RWPE1 (cell line): Measurements from ENCODE around the gene BCL7C.

Experiments used
- CTCF ChIA-PET: fragments of 350-600 bp; sonication (Branson Sonifier 250); formaldehyde crosslinking; extraction: SDS; loops from one replicate; lab custom pipeline; 2021; lab: Yijun Ruan, JAX
- POLR2A ChIA-PET: fragments of 400-600 bp; formaldehyde crosslinking; extraction: SDS; loops from one replicate; lab custom pipeline; 2020; ENCODE audit warnings: antibody characterized with exemption; ENCODE audit not compliant: low non-redundant PET; lab: Yijun Ruan, JAX
- DNase-seq: peaks from one replicate; pipeline ENCODE4 v3.0.0; 2012; ENCODE audit warnings: low spot score
- H3K27ac ChIP-seq: fragments of 450-650 bp; 2 replicates; pipeline ENCODE4 v1.5.1; 2017
- TF ChIP-seq, protein P1 (sequence below): fragments of 450-650 bp; conservative IDR thresholded peaks from 2 replicates; pipeline ENCODE4 v1.5.1; 2017; ENCODE audit warnings: low read depth, mild to moderate bottlenecking

BCL7C gene

GRCh38 chr16:30931068-30931650, 37.3 kb upstream of the BCL7C start:
- TF ChIP-seq, protein P1, sequence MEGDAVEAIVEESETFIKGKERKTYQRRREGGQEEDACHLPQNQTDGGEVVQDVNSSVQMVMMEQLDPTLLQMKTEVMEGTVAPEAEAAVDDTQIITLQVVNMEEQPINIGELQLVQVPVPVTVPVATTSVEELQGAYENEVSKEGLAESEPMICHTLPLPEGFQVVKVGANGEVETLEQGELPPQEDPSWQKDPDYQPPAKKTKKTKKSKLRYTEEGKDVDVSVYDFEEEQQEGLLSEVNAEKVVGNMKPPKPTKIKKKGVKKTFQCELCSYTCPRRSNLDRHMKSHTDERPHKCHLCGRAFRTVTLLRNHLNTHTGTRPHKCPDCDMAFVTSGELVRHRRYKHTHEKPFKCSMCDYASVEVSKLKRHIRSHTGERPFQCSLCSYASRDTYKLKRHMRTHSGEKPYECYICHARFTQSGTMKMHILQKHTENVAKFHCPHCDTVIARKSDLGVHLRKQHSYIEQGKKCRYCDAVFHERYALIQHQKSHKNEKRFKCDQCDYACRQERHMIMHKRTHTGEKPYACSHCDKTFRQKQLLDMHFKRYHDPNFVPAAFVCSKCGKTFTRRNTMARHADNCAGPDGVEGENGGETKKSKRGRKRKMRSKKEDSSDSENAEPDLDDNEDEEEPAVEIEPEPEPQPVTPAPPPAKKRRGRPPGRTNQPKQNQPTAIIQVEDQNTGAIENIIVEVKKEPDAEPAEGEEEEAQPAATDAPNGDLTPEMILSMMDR = no peak
- peak overlapping the region; percentile 10; the same call in 1 of the 2 replicates for H3K27ac ChIP-seq
- CTCF ChIA-PET = no interaction called here
- POLR2A ChIA-PET = no interaction called here
- DNase-seq = no peak

GRCh38 chr16:30930160-30930571, 36.3 kb upstream of the BCL7C start:
- H3K27ac ChIP-seq = no peak overlapping the region
- TF ChIP-seq, protein P1 = no peak
- CTCF ChIA-PET = no interaction called here
- POLR2A ChIA-PET = no interaction called here
- no peak for DNase-seq

DNA sequence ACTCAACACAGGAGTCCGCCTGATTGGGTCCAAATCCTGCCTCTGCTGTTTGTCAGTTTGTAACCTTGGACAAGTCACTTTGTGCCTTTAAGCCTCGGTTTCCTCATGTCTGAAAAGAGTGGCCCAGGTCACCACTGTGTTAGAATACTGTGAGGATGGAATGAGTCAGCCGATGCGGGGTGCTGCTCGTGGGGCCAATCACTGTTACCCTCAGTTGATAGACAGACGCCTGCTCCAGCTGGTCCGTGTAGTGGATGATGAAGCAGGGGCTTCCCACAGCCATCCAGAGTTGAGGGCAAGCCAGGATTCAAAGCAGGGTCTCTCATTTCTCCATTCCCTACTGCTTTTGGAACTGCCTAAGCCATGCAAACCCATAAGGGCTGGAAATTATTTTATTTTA, 35.3 kb upstream of the BCL7C start:
- peak overlapping the region; percentile 29 for H3K27ac ChIP-seq
- TF ChIP-seq, protein P1 = no peak
- no peak for DNase-seq
- ChIA-PET CTCF (no interaction called here), POLR2A (no interaction called here)

GRCh38 chr16:30928390-30928789, 34.5 kb upstream of the BCL7C start:
- DNase-seq = no peak
- POLR2A ChIA-PET = no interaction called here
- CTCF ChIA-PET = no interaction called here
- H3K27ac ChIP-seq = peak overlapping the region; percentile 94
- TF ChIP-seq, protein P1 = no peak

GRCh38 chr16:30927789-30928378, 34.0 kb upstream of the BCL7C start:
- no peak for DNase-seq

DNA sequence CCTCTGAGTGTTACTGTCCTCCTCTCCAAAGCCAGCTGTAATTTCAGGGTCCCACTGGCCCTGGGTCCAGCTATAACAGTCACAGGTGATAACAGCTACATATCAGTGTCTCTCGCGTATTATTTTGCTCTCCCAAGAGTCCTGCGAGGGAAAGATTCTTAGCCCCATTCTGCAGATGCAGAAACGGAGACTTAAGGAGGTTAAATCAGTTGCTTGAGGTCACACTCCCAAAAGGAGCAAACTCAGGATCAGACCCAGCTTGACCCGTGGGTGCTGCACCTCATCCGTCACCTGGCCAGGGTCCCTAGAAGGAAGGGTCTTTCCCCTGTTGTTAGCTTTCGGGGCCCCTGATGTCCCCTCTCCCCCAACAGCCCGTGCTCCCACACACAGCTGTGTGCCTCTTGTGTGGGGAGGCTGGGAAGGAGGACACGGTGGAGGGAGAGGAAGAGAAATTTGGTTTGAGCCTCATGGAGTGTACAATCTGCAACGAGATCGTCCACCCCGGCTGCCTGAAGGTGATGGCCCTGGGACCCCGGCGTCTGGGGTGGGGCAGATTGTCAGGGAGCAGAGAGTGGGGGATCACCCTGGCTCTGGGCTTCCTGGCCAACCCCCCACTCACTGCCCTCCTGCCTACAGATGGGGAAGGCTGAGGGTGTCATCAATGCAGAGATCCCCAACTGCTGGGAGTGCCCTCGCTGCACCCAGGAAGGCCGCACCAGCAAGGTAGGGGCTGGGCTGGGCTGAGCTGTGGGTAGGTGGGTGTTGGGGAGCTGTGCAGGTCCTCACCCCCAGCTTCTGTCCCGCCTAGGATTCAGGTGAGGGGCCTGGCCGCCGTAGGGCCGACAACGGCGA, 33.3 kb upstream of the BCL7C start:
- ChIA-PET CTCF (interaction anchor here (0.8 to 2.1 kb wide), 2 partner anchors 13 to 15 kb away, joined by 3 to 10 read pairs; no protein-coding TSS in a partner anchor), POLR2A (no interaction called here)
- no peak for DNase-seq
- TF ChIP-seq, protein P1 = no peak
- peak overlapping the region; percentile 94 for H3K27ac ChIP-seq

More at GRCh38 chr16:30927789-30928378, 34.0 kb upstream of the BCL7C start:
- POLR2A ChIA-PET = no interaction called here
- TF ChIP-seq, protein P1 = no peak
- CTCF ChIA-PET = interaction anchor here (0.8 to 2.1 kb wide), 2 partner anchors 12 to 14 kb away, joined by 3 to 10 read pairs; no protein-coding TSS in a partner anchor
- peak overlapping the region; percentile 94 for H3K27ac ChIP-seq
